B cell (primary cell): ENCODE results near the gene CAV2. TPM values are rescaled to one million over a fixed set of nuclear protein-coding genes. Genes with fewer than 3 reads are reported as not detected.

Experiments used
- ATAC-seq: fragments of 200-7000 bp; cut with Tn5 transposase; one replicate; pipeline ENCODE4 v1.10.0; 2021; ENCODE audit warnings: low read depth, mild to moderate bottlenecking, moderate number of reproducible peaks, moderate library complexity
- CTCF ChIA-PET: fragments of 350-600 bp; sonication (Branson Sonifier 250); formaldehyde crosslinking; loops from one replicate; lab custom pipeline; 2021; ENCODE audit warnings: antibody characterized with exemption, inconsistent platforms; lab: Charles Lee
- POLR2A ChIA-PET: fragments of 350-600 bp; sonication (Branson Sonifier 250); formaldehyde crosslinking; loops from one replicate; lab custom pipeline; 2021; ENCODE audit warnings: antibody characterized with exemption; lab: Charles Lee
- DNase-seq: peaks from one replicate; pipeline ENCODE4 v3.0.0; 2013
- H2AFZ ChIP-seq: 2 replicates; pipeline ENCODE4 v1.6.1; 2012; ENCODE audit warnings: mild to moderate bottlenecking, low read depth, low read length; ENCODE audit not compliant: insufficient read depth, poor library complexity, severe bottlenecking
- H3K27ac ChIP-seq, 2 donors: 1 replicate in 1 of 2; 2 replicates in 1 of 2; pipeline ENCODE4 v1.5.1; 2012 to 2013; ENCODE audit warnings: low read length in 2 of 2, mild to moderate bottlenecking in 2 of 2, moderate library complexity in 1 of 2
- H3K27me3 ChIP-seq, 4 experiments: fragments of 200-600 bp in 1 of 4; sonication (generic) in 1 of 4; replicated peaks in 1 of 4; 1 replicate in 2 of 4; 2 replicates in 2 of 4; pipeline versions ENCODE4 v1.6.1 to v1.7.0; 2013 to 2016; ENCODE audit warnings: low read length in 3 of 4, mild to moderate bottlenecking in 2 of 4, mixed read lengths in 1 of 4, moderate library complexity in 1 of 4; ENCODE audit not compliant: insufficient read depth in 4 of 4, control insufficient read depth in 3 of 4; ENCODE audit errors: control extremely low read depth in 1 of 4
- H3K36me3 ChIP-seq, 2 experiments: replicated peaks in 1 of 2; 1 replicate in 1 of 2; 2 replicates in 1 of 2; pipeline versions ENCODE4 v1.6.1 to v1.7.1; 2013; ENCODE audit warnings: low read length in 1 of 2; ENCODE audit not compliant: insufficient read depth in 2 of 2, control insufficient read depth in 1 of 2; ENCODE audit errors: control extremely low read depth in 1 of 2, extremely low read depth in 1 of 2
- H3K4me1 ChIP-seq, 2 donors: fragments of 200-600 bp in 1 of 2; sonication (generic) in 1 of 2; 1 replicate in 1 of 2; 2 replicates in 1 of 2; pipeline versions ENCODE4 v1.5.1 to v1.6.1; 2013 to 2017; ENCODE audit warnings: low read length in 2 of 2; ENCODE audit not compliant: control insufficient read depth in 2 of 2, insufficient read depth in 2 of 2
- H3K4me2 ChIP-seq: replicated peaks from 2 replicates; pipeline ENCODE3; 2012; ENCODE audit warnings: mild to moderate bottlenecking, low read depth, low read length; ENCODE audit not compliant: poor library complexity, severe bottlenecking
- H3K4me3 ChIP-seq, 5 experiments: fragments of 200-600 bp in 1 of 5; sonication (generic) in 1 of 5; 1 replicate in 3 of 5; 2 replicates in 2 of 5; pipeline versions ENCODE4 v1.5.1 to v1.7.0; 2011 to 2016; ENCODE audit warnings: low read length in 4 of 5, mild to moderate bottlenecking in 4 of 5, low read depth in 2 of 5, control low read depth in 1 of 5, moderate library complexity in 1 of 5; ENCODE audit not compliant: insufficient read depth in 1 of 5; ENCODE audit errors: control extremely low read depth in 1 of 5, extremely low read depth in 1 of 5
- H3K79me2 ChIP-seq: fragments of 200-600 bp; sonication (generic); one replicate; pipeline ENCODE4 v1.6.0; 2016; ENCODE audit warnings: low read length; ENCODE audit not compliant: control insufficient read depth, insufficient read depth
- H3K9ac ChIP-seq: fragments of 200-600 bp; sonication (generic); 2 replicates; pipeline ENCODE4 v1.6.1; 2017; ENCODE audit warnings: mild to moderate bottlenecking, low read length, moderate library complexity
- H3K9me3 ChIP-seq, 3 donors: one replicate each; pipeline versions ENCODE4 v1.6.1 to v1.7.1; 2013; ENCODE audit warnings: low read length in 2 of 3; ENCODE audit not compliant: control insufficient read depth in 2 of 3, insufficient read depth in 1 of 3; ENCODE audit errors: control extremely low read depth in 1 of 3
- H4K20me1 ChIP-seq: 2 replicates; pipeline ENCODE4 v1.6.0; 2012; ENCODE audit warnings: mild to moderate bottlenecking, low read length; ENCODE audit not compliant: insufficient read depth, control insufficient read depth, poor library complexity, severe bottlenecking
- H3K27ac Mint-ChIP-seq: one replicate; pipeline ENCODE4 v1.8.0; 2021; ENCODE audit warnings: mixed read lengths
- H3K27me3 Mint-ChIP-seq: one replicate; pipeline ENCODE4 v1.8.0; 2021; ENCODE audit warnings: mixed read lengths
- H3K4me1 Mint-ChIP-seq: one replicate; pipeline ENCODE4 v1.8.0; 2021; ENCODE audit warnings: mixed read lengths
- H3K4me3 Mint-ChIP-seq: one replicate; pipeline ENCODE4 v1.8.0; 2021; ENCODE audit warnings: mixed read lengths
- H3K9me3 Mint-ChIP-seq: one replicate; pipeline ENCODE4 v1.8.0; 2022; ENCODE audit warnings: mixed read lengths; ENCODE audit not compliant: insufficient read depth
- CTCF ChIP-seq: fragments of 200-600 bp; IDR thresholded peaks from one replicate; pipeline ENCODE4 v1.8.0; 2022; ENCODE audit warnings: antibody characterized with exemption, mild to moderate bottlenecking
- EZH2 ChIP-seq: IDR thresholded peaks from 2 replicates; pipeline ENCODE4 v1.6.1; 2012; ENCODE audit warnings: borderline replicate concordance, low read depth, mild to moderate bottlenecking, moderate library complexity, low read length; ENCODE audit not compliant: insufficient read depth, poor library complexity, severe bottlenecking
- WGBS: methylation state at CpG from one replicate; pipeline ENCODE4 v1.1.5; 2013; ENCODE audit warnings: missing lambda C conversion rate; ENCODE audit not compliant: insufficient coverage; 5-methylcytosine and 5-hydroxymethylcytosine counted together
- intact Hi-C: fragments of 100-400 bp; cut with micrococcal nuclease; formaldehyde crosslinking; loops from one replicate; pipeline ENCODE4 v1.10.0; 2022
- polyA plus RNA-seq: library from polyadenylated mRNA; depleted of rRNA; stranded (reverse); fragments of >200 nt; gene quantifications from 2 replicates; pipeline ENCODE4 v1.2.3, GENCODE V29; 2012
- total RNA-seq, 2 donors: library from RNA; stranded (reverse); fragments of 120-200 nt in 1 of 2; gene quantifications; 1 replicate in 1 of 2; 2 replicates in 1 of 2; pipeline versions ENCODE4 v1.2.3 to v1.2.4, GENCODE V29; 2013 to 2022

The CAV2 gene
- total and polyA plus RNA-seq, 2 donors (not counting 1 experiment from before 2014, with no cell fraction given) = not detected

DNA sequence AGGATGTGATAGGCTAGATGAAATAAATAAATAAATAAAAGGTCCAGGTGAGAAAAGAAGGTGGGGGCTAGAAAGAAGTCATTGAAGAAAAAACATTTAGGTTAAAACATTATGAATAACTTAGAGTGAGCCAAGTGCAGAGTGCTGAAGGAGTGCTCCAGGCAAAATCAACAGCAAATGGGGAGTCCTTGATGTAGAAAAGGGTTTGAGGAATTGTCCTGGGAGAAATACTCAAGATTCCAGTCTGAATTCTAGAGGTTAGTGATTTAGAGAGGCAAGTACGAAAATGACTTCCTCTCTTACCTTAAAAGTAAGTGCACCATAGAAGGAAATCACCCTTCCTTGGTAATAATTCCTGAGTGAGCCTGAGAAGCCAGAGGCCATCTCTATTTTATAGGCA, 44.9 kb downstream of the CAV2 start:
- Histone ChIP-seq H3K4me3 (no peak overlapping the region), H3K27ac (no peak overlapping the region), H3K4me2 (no peak overlapping the region), H4K20me1 (no peaks in the 10 kb centered on the region), H3K9me3 (no peaks in the 10 kb centered on the region), H3K4me1 (peaks cover 6 to 7% of the 10 kb centered on the region in 2 donors), H3K79me2 (no peaks in the 10 kb centered on the region), H3K27me3 (no peaks in the 10 kb centered on the region), H3K36me3 (no peaks in the 10 kb centered on the region), H2AFZ (no peak overlapping the region), H3K9ac (no peak overlapping the region)
- H3K27ac Mint-ChIP-seq = no peak overlapping the region
- no peak for ATAC-seq
- peaks cover 12% of the 10 kb centered on the region for H3K27me3 Mint-ChIP-seq
- peaks cover 6% of the 10 kb centered on the region for H3K4me1 Mint-ChIP-seq
- no peak for DNase-seq
- no peak for TF ChIP-seq CTCF
- no peak for TF ChIP-seq EZH2
- no peak overlapping the region for H3K4me3 Mint-ChIP-seq
- WGBS = 100% methylated on average over 1 of the region's 1 CpG
- CTCF ChIA-PET = interaction anchor here (1.8 kb wide), 1 partner anchor 19 kb away, joined by 7 read pairs; no protein-coding TSS in a partner anchor
- H3K9me3 Mint-ChIP-seq = no peaks in the 10 kb centered on the region
- intact Hi-C loops = no loop called here
- POLR2A ChIA-PET = no interaction called here

GRCh38 chr7:116545411-116545993, 46.0 kb downstream of the CAV2 start:
- WGBS = 90% methylated on average over 3 of the region's 6 CpGs
- Mint-ChIP-seq H3K27ac (no peak overlapping the region), H3K9me3 (no peaks in the 10 kb centered on the region), H3K4me1 (peaks cover 6% of the 10 kb centered on the region), H3K4me3 (no peak overlapping the region), H3K27me3 (peaks cover 12% of the 10 kb centered on the region)
- Histone ChIP-seq H3K79me2 (no peaks in the 10 kb centered on the region), H3K27me3 (no peaks in the 10 kb centered on the region), H3K4me2 (no peak overlapping the region), H3K27ac (no peak overlapping the region), H4K20me1 (no peaks in the 10 kb centered on the region), H3K4me1 (peaks cover 6 to 7% of the 10 kb centered on the region in 2 donors), H3K36me3 (no peaks in the 10 kb centered on the region), H3K4me3 (no peak overlapping the region), H3K9ac (no peak overlapping the region), H3K9me3 (no peaks in the 10 kb centered on the region), H2AFZ (no peak overlapping the region)
- ChIA-PET POLR2A (no interaction called here), CTCF (no interaction called here)
- ATAC-seq = no peak
- TF ChIP-seq EZH2 = no peak
- TF ChIP-seq CTCF = no peak
- intact Hi-C loops = no loop called here
- DNase-seq = no peak
